ENCODE results near the gene C18orf32. TPM values are rescaled to one million over a fixed set of nuclear protein-coding genes. Genes with fewer than 3 reads are reported as not detected.

C18orf32 gene
- total and polyA plus RNA-seq, 10 of the 15 experiments (the other 5 are each of a cell fraction or from before 2014, with no cell fraction given), result 11.5 to 67.0 (median 32.9) TPM

GRCh38 chr18:49461602-49461977 lies 25.4 kb downstream of the C18orf32 start (continued):
- TF ChIP-seq ZBTB33 (IDR thresholded peaks at IDR 0.05), result no peak

- CTCF ChIA-PET, result interaction anchor here (1.2 to 1.5 kb wide), 2 partner anchors 10 to 223 kb away, joined by 3 to 5 read pairs; no protein-coding TSS in a partner anchor
- no TSS peak for BruUV-seq (replicated peaks)
Measured at GRCh38 chr18:49460976-49461601, 25.9 kb downstream of the C18orf32 start.

More at GRCh38 chr18:49460976-49461601, 25.9 kb downstream of the C18orf32 start:
- Histone ChIP-seq H3K9ac (ENCODE audit: control insufficient read depth, insufficient read depth, low read length) (no peak overlapping the region), H3K4me2 (ENCODE audit: control insufficient read depth, insufficient read depth) (peak overlapping the region; percentile 57; the same call in 1 of the 2 replicates), H2AFZ (ENCODE audit: control insufficient read depth, low read depth, low read length) (peak overlapping the region; percentile 82), H3K27ac (ENCODE audit: control insufficient read depth, insufficient read depth) (peak overlapping the region; percentile 72; the same call in 1 of the 2 replicates), H3K36me3 (ENCODE audit: control insufficient read depth in 2 of 2, insufficient read depth in 2 of 2, low read length in 1 of 2) (no peaks in the 10 kb centered on the region), H3K9me3 (replicated peaks; ENCODE audit: control insufficient read depth, insufficient read depth, low read length) (no peaks in the 10 kb centered on the region), H3K4me3 (no peak overlapping the region; the same call in 1 of the 2 replicates), H3K4me1 (ENCODE audit: control insufficient read depth, insufficient read depth, low read length) (peaks cover 3% of the 10 kb centered on the region; the same call in 1 of the 2 replicates), H3K27me3 (replicated peaks in 1 of 2; ENCODE audit: control insufficient read depth in 2 of 2, insufficient read depth in 2 of 2, low read length in 1 of 2) (no peaks in the 10 kb centered on the region), H4K20me1 (ENCODE audit: control insufficient read depth, insufficient read depth) (no peaks in the 10 kb centered on the region), H3K79me2 (ENCODE audit: control insufficient read depth, insufficient read depth, low read length) (peaks cover 27% of the 10 kb centered on the region)
- in situ Hi-C loops (cut with MboI), result no loop called here
- ATAC-seq, result no peak
- ChIA-PET POLR2A (interaction anchor here (1.6 to 4.1 kb wide), 2 partner anchors 15 to 26 kb away, joined by 8 to 14 read pairs; partner anchors contain the start of gene C18orf32), SMC1A (ENCODE audit: uncharacterized antibody, unreplicated experiment) (interaction anchor here (0.9 to 3.4 kb wide), 4 partner anchors 22 to 896 kb away, joined by 3 to 19 read pairs (median 4); partner anchors contain the start of gene C18orf32), RAD21 (ENCODE audit: unreplicated experiment) (interaction anchor here (1.3 kb wide), 1 partner anchor 15 kb away, joined by 4 read pairs; no protein-coding TSS in a partner anchor)
- FAIRE-seq, result no peak
- DNase-seq (ENCODE audit: low read depth, low spot score), result no peak
- peak; percentile 16; the same call in 1 of the 2 replicates for TF ChIP-seq MLLT1 (IDR thresholded peaks at IDR 0.05)
- TF ChIP-seq ZNF687 (IDR thresholded peaks at IDR 0.05), result no peak
- TF ChIP-seq RUNX3 (IDR thresholded peaks at IDR 0.05; ENCODE audit: low read length), result 0 out of 2 replicates have a peak, but pooled peaks have one; percentile 11
- no peak for TF ChIP-seq KDM1A (IDR thresholded peaks at IDR 0.05; ENCODE audit: borderline replicate concordance)
- TF ChIP-seq ZNF207 (IDR thresholded peaks at IDR 0.05; ENCODE audit: borderline replicate concordance), result no peak
- TF ChIP-seq KAT2A (conservative IDR thresholded peaks at IDR 0.05; ENCODE audit: control insufficient read depth, low read depth, low read length), result no peak
- no peak for TF ChIP-seq BCL11A (IDR thresholded peaks at IDR 0.05; ENCODE audit: low read depth, low read length)
- no peak for TF ChIP-seq RCOR1 (conservative IDR thresholded peaks at IDR 0.05; ENCODE audit: low read depth, low read length)
- 0 out of 2 replicates have a peak, but pooled peaks have one; percentile 2 for TF ChIP-seq IRF4 (IDR thresholded peaks at IDR 0.05; ENCODE audit: low read depth, low read length)
- TF ChIP-seq USF2 (IDR thresholded peaks at IDR 0.05; ENCODE audit: borderline replicate concordance, low read depth, low read length), result no peak
- TF ChIP-seq FOXM1 (IDR thresholded peaks at IDR 0.05; ENCODE audit: low read depth, low read length), result no peak
- intact Hi-C loops (cut with micrococcal nuclease; ENCODE audit: unreplicated experiment), result loop anchor here (2.0 kb wide), 2 partner anchors 16 to 26 kb away; partner anchors contain the start of gene C18orf32
- 60% methylated on average over 13 of the region's 19 CpGs for WGBS (ENCODE audit: insufficient coverage, insufficient replicate concordance, low lambda C conversion rate, missing lambda C conversion rate)

All from GM12878 (cell line).